ENCODE results near the gene AJM1.

- TF ChIP-seq CTCF (IDR thresholded peaks at IDR 0.05) (no peak), EP300 (IDR thresholded peaks at IDR 0.05) (no peak)
Observed at GRCh38 chr9:136831720-136832104, 10.6 kb upstream of the AJM1 start.
